ENCODE measurements around the gene MACROD2. TPM values are rescaled to one million over a fixed set of nuclear protein-coding genes. Genes with fewer than 3 reads are reported as not detected.

Gene MACROD2
- total RNA-seq, 1 donor from 2014 or later: 0.23 TPM

- TF ChIP-seq, protein P1, sequence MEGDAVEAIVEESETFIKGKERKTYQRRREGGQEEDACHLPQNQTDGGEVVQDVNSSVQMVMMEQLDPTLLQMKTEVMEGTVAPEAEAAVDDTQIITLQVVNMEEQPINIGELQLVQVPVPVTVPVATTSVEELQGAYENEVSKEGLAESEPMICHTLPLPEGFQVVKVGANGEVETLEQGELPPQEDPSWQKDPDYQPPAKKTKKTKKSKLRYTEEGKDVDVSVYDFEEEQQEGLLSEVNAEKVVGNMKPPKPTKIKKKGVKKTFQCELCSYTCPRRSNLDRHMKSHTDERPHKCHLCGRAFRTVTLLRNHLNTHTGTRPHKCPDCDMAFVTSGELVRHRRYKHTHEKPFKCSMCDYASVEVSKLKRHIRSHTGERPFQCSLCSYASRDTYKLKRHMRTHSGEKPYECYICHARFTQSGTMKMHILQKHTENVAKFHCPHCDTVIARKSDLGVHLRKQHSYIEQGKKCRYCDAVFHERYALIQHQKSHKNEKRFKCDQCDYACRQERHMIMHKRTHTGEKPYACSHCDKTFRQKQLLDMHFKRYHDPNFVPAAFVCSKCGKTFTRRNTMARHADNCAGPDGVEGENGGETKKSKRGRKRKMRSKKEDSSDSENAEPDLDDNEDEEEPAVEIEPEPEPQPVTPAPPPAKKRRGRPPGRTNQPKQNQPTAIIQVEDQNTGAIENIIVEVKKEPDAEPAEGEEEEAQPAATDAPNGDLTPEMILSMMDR (conservative IDR thresholded peaks at IDR 0.05; ENCODE audit: low read depth, low read length): no peak
- H3K4me3 ChIP-seq (ENCODE audit: low read depth, low read length): no peak overlapping the region
- no peak for DNase-seq (ENCODE audit: low read depth)
These were observed 2034.9 kb downstream of the MACROD2 start for GRCh38 chr20:16030253-16030652.

- DNase-seq (ENCODE audit: low read depth): no peak
- TF ChIP-seq, protein P1 (conservative IDR thresholded peaks at IDR 0.05; ENCODE audit: low read depth, low read length): no peak
- H3K4me3 ChIP-seq (ENCODE audit: low read depth, low read length): no peak overlapping the region
These were observed 2040.3 kb downstream of the MACROD2 start for GRCh38 chr20:16035576-16035975.

DNA sequence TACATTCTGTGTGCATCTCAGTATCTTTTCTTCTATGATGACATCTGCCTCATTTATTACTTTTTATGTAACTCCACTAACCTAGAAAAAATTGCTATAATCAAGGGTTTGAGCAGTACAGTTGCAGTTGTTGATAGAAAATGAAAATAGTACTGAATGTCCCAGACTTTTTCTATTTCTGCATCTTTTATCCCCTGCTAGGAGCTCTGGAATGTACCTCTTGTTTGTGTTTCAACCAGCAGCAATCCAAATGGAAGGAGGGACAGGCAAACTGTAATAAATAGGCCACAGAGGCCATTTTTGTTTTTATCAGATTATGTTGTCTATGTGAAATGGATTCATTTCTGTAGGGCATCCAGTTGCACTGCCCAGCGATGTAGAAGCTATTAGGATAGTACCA lies 2041.0 kb downstream of the MACROD2 start:
- TF ChIP-seq, protein P1 (conservative IDR thresholded peaks at IDR 0.05; ENCODE audit: low read depth, low read length): no peak
- no peak for DNase-seq (ENCODE audit: low read depth)
- H3K4me3 ChIP-seq (ENCODE audit: low read depth, low read length): no peak overlapping the region

- no peak for DNase-seq (ENCODE audit: low read depth)
- TF ChIP-seq, protein P1 (conservative IDR thresholded peaks at IDR 0.05; ENCODE audit: low read depth, low read length): no peak
These were observed 2045.4 kb downstream of the MACROD2 start for GRCh38 chr20:16040742-16041141.

GRCh38 chr20:16042731-16043130 lies 2047.4 kb downstream of the MACROD2 start:
- no peak overlapping the region for H3K4me3 ChIP-seq (ENCODE audit: low read depth, low read length)
- no peak for DNase-seq (ENCODE audit: low read depth)
- TF ChIP-seq, protein P1 (conservative IDR thresholded peaks at IDR 0.05; ENCODE audit: low read depth, low read length): no peak

More at GRCh38 chr20:16040742-16041141, 2045.4 kb downstream of the MACROD2 start:
- H3K4me3 ChIP-seq (ENCODE audit: low read depth, low read length): no peak overlapping the region

GRCh38 chr20:16043931-16044330 lies 2048.6 kb downstream of the MACROD2 start:
- DNase-seq (ENCODE audit: low read depth): no peak
- no peak overlapping the region for H3K4me3 ChIP-seq (ENCODE audit: low read depth, low read length)
- TF ChIP-seq, protein P1 (conservative IDR thresholded peaks at IDR 0.05; ENCODE audit: low read depth, low read length): no peak

- H3K4me3 ChIP-seq (ENCODE audit: low read depth, low read length): no peak overlapping the region
- TF ChIP-seq, protein P1 (conservative IDR thresholded peaks at IDR 0.05; ENCODE audit: low read depth, low read length): no peak
- DNase-seq (ENCODE audit: low read depth): no peak
These were observed 2053.6 kb downstream of the MACROD2 start for GRCh38 chr20:16048876-16049275.

Data from epithelial cell of proximal tubule (primary cell).